GM12873 (cell line): ENCODE results near the gene SUFU.

Experiments used
- CTCF ChIP-seq: IDR thresholded peaks from 2 replicates; pipeline ENCODE4 v1.5.1; 2012; ENCODE audit warnings: low read depth, mild to moderate bottlenecking, moderate library complexity, low read length, control low read depth; ENCODE audit not compliant: insufficient read depth; ENCODE audit errors: missing control alignments

The SUFU gene

GRCh38 chr10:102600816-102601215 lies 97.0 kb downstream of the SUFU start:
- no peak for TF ChIP-seq CTCF

GRCh38 chr10:102601639-102602038 lies 97.9 kb downstream of the SUFU start:
- no peak for TF ChIP-seq CTCF

GRCh38 chr10:102602272-102603045 lies 98.7 kb downstream of the SUFU start:
- no peak for TF ChIP-seq CTCF

GRCh38 chr10:102603946-102604345 lies 100.2 kb downstream of the SUFU start:
- no peak for TF ChIP-seq CTCF

GRCh38 chr10:102604439-102604841 lies 100.7 kb downstream of the SUFU start:
- TF ChIP-seq CTCF: no peak

GRCh38 chr10:102605712-102606111 lies 101.9 kb downstream of the SUFU start:
- TF ChIP-seq CTCF: no peak

- TF ChIP-seq CTCF: peak; percentile 47
These were observed 104.7 kb downstream of the SUFU start for GRCh38 chr10:102608487-102608886.
